ENCODE results near the gene CNP.
A peak's percentile ranks its signal among the peaks of the same experiment; 100 is the strongest.

Gene CNP

DNA sequence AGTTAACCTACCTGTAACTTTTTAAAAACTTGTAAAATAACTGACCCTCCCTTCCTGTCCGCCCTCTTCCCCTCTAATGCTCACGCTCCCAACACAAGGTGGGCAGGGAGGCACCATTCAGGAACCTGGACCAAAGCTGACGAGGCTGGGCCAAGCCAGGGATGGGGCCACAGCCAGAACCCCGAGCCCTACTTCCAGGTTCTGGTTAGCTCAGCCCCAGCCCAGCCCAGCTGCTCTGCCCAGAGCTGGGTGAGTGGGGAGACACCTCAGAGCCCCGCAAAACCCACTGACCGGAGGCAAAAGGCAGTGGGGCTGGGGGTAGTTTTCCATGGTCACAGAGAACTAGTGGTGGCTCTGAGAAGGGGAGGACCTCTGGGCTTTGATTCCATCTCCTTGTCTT lies 7.4 kb downstream of the CNP start:
- DNase-seq (ENCODE audit: low read depth): no peak
- no peak overlapping the region for H3K4me3 ChIP-seq (ENCODE audit: low read length)
- TF ChIP-seq, protein P1, sequence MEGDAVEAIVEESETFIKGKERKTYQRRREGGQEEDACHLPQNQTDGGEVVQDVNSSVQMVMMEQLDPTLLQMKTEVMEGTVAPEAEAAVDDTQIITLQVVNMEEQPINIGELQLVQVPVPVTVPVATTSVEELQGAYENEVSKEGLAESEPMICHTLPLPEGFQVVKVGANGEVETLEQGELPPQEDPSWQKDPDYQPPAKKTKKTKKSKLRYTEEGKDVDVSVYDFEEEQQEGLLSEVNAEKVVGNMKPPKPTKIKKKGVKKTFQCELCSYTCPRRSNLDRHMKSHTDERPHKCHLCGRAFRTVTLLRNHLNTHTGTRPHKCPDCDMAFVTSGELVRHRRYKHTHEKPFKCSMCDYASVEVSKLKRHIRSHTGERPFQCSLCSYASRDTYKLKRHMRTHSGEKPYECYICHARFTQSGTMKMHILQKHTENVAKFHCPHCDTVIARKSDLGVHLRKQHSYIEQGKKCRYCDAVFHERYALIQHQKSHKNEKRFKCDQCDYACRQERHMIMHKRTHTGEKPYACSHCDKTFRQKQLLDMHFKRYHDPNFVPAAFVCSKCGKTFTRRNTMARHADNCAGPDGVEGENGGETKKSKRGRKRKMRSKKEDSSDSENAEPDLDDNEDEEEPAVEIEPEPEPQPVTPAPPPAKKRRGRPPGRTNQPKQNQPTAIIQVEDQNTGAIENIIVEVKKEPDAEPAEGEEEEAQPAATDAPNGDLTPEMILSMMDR (IDR thresholded peaks at IDR 0.05; ENCODE audit: insufficient read depth, low read depth, low read length, missing control alignments): no peak

GRCh38 chr17:41974658-41975057 lies 8.1 kb downstream of the CNP start:
- H3K4me3 ChIP-seq (ENCODE audit: low read length): no peak overlapping the region
- DNase-seq (ENCODE audit: low read depth): no peak
- TF ChIP-seq, protein P1 (IDR thresholded peaks at IDR 0.05; ENCODE audit: insufficient read depth, low read depth, low read length, missing control alignments): no peak

DNA sequence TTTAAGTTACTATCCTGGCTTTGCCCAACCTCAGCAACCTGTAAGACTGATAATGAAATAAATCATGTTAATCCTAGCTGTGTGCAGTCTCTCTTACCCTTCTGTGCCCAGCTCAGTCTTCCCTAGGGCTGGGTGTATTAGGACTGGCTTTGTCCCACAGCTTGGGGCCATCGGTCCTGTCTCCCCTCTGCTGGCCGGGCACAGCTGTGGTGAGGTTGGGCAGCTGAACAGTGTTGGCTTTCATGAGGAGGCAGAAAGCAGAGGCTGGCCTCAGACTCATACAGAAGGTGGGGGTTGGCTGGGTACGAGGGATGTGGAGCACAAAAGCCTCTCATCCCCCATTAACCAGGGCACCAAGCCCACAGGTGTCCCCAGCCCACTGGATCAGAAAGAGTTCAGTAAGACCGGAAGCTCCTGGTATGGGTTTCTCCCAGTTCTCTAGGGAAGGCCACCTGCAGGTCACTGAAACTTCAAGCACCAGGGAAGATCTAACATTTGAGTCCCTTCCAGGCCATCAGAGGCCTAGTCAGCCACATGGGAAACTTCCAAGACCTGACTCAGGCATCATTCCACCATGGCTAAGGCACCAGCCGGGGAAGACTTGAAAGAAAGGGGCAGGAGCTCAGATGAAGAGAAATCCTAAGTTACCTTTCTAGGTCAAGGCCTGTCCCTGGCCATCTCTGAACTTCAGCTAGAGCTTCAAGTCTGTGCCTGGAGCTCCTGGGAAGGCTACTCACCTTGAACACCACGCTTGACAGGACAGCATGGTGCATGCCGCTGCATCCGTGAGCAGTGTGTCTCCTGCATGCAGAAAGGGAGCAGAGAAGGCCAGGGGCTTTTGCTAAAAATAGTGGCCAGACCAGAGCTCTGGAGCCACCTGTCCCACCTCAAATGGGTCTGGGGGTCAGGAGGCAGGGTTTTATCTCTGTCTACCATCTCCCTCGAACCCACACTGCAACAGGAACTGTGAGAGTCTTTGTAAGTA lies 8.8 kb downstream of the CNP start:
- TF ChIP-seq, protein P1 (IDR thresholded peaks at IDR 0.05; ENCODE audit: insufficient read depth, low read depth, low read length, missing control alignments): no peak
- no peak for DNase-seq (ENCODE audit: low read depth)
- H3K4me3 ChIP-seq (ENCODE audit: low read length): no peak overlapping the region

GRCh38 chr17:41976142-41976768 lies 9.7 kb downstream of the CNP start:
- TF ChIP-seq, protein P1 (IDR thresholded peaks at IDR 0.05; ENCODE audit: insufficient read depth, low read depth, low read length, missing control alignments): no peak
- no peak overlapping the region for H3K4me3 ChIP-seq (ENCODE audit: low read length)
- DNase-seq (ENCODE audit: low read depth): no peak

DNA sequence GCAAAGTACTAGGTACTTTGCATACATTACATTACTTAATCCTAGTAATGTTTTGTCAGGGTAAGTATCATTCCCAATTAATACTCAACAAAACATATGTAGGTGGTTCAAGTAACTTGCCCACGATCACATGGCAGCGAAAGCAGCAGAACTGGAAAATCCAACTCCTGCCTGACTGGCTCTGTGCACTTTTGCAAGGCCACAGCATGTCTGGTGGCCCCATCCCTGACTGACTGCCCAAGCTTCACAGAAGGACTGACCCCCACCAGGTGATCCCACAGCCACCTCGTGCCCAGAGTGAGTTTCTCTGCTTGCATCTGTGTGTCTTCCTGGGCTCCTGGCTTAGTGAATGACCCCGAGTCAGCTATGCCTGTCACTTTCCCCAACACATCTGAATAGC lies 11.4 kb downstream of the CNP start:
- TF ChIP-seq, protein P1 (IDR thresholded peaks at IDR 0.05; ENCODE audit: insufficient read depth, low read depth, low read length, missing control alignments): no peak
- peak; percentile 73 for DNase-seq (ENCODE audit: low read depth)

GRCh38 chr17:41982026-41982760 lies 15.6 kb downstream of the CNP start:
- DNase-seq (ENCODE audit: low read depth): no peak
- H3K4me3 ChIP-seq (ENCODE audit: low read length): no peak overlapping the region
- TF ChIP-seq, protein P1 (IDR thresholded peaks at IDR 0.05; ENCODE audit: insufficient read depth, low read depth, low read length, missing control alignments): no peak

More for the DNA sequence above, 11.4 kb downstream of the CNP start:
- no peak overlapping the region for H3K4me3 ChIP-seq (ENCODE audit: low read length)

Measured in epithelial cell of esophagus (primary cell).